ENCODE measurements around the gene KSR1. TPM values are rescaled to one million over a fixed set of nuclear protein-coding genes. Genes with fewer than 3 reads are reported as not detected.

Gene KSR1
- total and polyA plus RNA-seq, 2 of the 8 experiments (the other 6 are each of a cell fraction or from before 2014, with no cell fraction given) = 14.1 to 34.7 TPM

- TF ChIP-seq CHD7 (IDR thresholded peaks at IDR 0.05; ENCODE audit: insufficient replicate concordance, low read length) (no peak), ASH2L (IDR thresholded peaks at IDR 0.05; ENCODE audit: low read length) (no peak), POLR2AphosphoS5 (IDR thresholded peaks at IDR 0.05; ENCODE audit: low read depth, low read length) (no peak), EZH2 (IDR thresholded peaks at IDR 0.05; ENCODE audit: low read depth, low read length, severe bottlenecking) (no peak), SRF (IDR thresholded peaks at IDR 0.05; ENCODE audit: low read depth, low read length) (no peak), HDAC2 (IDR thresholded peaks at IDR 0.05; ENCODE audit: borderline replicate concordance in 1 of 2, low read depth in 2 of 2, low read length in 2 of 2) (no peak), KDM5A (IDR thresholded peaks at IDR 0.05; ENCODE audit: low read length) (no peak), TEAD4 (IDR thresholded peaks at IDR 0.05; ENCODE audit: low read depth, low read length) (no peak), YY1 (IDR thresholded peaks at IDR 0.05; ENCODE audit: low read depth, low read length) (no peak)
These were observed 56.5 kb downstream of the KSR1 start (continued) for GRCh38 chr17:27512511-27513346.

Data from H1 (cell line).